Measurements from ENCODE around the gene SSBP3.

DNA sequence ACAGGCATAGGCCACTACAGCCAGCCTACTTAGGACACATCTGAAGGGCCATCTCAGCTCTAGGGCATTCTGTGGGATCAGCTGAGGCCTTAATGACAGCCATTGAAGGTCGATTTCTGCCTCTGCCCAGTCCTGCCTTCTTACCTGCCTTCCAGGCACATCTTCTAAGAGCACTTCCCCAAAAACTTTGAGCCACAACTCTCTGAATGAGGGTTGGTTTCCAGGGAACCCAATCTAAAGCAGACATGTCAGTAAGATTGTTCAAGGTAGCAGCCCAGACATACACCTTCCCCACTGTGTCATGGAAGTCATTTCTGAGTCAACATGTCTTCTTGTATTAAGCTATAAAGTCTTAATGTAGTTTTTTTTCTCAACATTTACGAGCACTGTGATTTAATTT, 18.2 kb upstream of the SSBP3 start:
- TF ChIP-seq, protein P1, sequence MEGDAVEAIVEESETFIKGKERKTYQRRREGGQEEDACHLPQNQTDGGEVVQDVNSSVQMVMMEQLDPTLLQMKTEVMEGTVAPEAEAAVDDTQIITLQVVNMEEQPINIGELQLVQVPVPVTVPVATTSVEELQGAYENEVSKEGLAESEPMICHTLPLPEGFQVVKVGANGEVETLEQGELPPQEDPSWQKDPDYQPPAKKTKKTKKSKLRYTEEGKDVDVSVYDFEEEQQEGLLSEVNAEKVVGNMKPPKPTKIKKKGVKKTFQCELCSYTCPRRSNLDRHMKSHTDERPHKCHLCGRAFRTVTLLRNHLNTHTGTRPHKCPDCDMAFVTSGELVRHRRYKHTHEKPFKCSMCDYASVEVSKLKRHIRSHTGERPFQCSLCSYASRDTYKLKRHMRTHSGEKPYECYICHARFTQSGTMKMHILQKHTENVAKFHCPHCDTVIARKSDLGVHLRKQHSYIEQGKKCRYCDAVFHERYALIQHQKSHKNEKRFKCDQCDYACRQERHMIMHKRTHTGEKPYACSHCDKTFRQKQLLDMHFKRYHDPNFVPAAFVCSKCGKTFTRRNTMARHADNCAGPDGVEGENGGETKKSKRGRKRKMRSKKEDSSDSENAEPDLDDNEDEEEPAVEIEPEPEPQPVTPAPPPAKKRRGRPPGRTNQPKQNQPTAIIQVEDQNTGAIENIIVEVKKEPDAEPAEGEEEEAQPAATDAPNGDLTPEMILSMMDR (conservative IDR thresholded peaks at IDR 0.05) = no peak
- TF ChIP-seq EZH2 (IDR thresholded peaks at IDR 0.05; ENCODE audit: low read depth) = no peak
